Measurements from ENCODE around the gene ZRANB3.
"Not testable (repeated sequence)": the region's sequence is repeated elsewhere in the genome, so short reads cannot be mapped to it uniquely, and the experiment has no call there.

- not testable (repeated sequence) for TF ChIP-seq EZH2phosphoT487 (IDR thresholded peaks at IDR 0.05; ENCODE audit: low read length); CTCF (IDR thresholded peaks at IDR 0.05; ENCODE audit: low read length); EZH2 (optimal IDR thresholded peaks at IDR 0.05; ENCODE audit: low read depth, low read length)
These were observed 95.9 kb downstream of the ZRANB3 start for GRCh38 chr2:135435155-135435554.

Measured in MM.1S (cell line).